Activated naive CD8-positive, alpha-beta T cell treated with anti-CD3 and anti-CD28 coated beads, Interleukin-2, amount 10 ng/mL, durations not matched to agents 7 days and 5 days (primary cell): Measurements from ENCODE around the gene SFMBT1. TPM values are rescaled to one million over a fixed set of nuclear protein-coding genes. Genes with fewer than 3 reads are reported as not detected.
"Not testable (repeated sequence)": the region's sequence is repeated elsewhere in the genome, so short reads cannot be mapped to it uniquely, and the experiment has no call there.

Experiments
- ATAC-seq: fragments of 150-1000 bp; cut with Tn5 transposase; one replicate; pipeline ENCODE4 v1.10.0; 2021; ENCODE audit warnings: low read depth, moderate library complexity
- POLR2A ChIA-PET: fragments of 350-600 bp; sonication (Branson Sonifier 250); formaldehyde crosslinking; loops from one replicate; lab custom pipeline; 2021; ENCODE audit warnings: antibody characterized with exemption; lab: Charles Lee
- DNase-seq: peaks from one replicate; pipeline ENCODE4 v3.0.0; 2021
- H3K27ac Mint-ChIP-seq: one replicate; pipeline ENCODE4 v1.8.0; 2022; ENCODE audit warnings: mild to moderate bottlenecking, mixed read lengths
- H3K27me3 Mint-ChIP-seq: one replicate; pipeline ENCODE4 v1.8.0; 2022; ENCODE audit warnings: mild to moderate bottlenecking, moderate library complexity, mixed read lengths
- H3K36me3 Mint-ChIP-seq: one replicate; pipeline ENCODE4 v1.8.0; 2021; ENCODE audit warnings: mild to moderate bottlenecking, mixed read lengths
- H3K4me1 Mint-ChIP-seq: one replicate; pipeline ENCODE4 v1.8.0; 2021; ENCODE audit warnings: mixed read lengths
- H3K4me3 Mint-ChIP-seq: one replicate; pipeline ENCODE4 v1.8.0; 2022; ENCODE audit warnings: mild to moderate bottlenecking, moderate library complexity, mixed read lengths
- H3K9me3 Mint-ChIP-seq: one replicate; pipeline ENCODE4 v1.8.0; 2021; ENCODE audit warnings: mixed read lengths
- total RNA-seq, 2 experiments: library from RNA; stranded (reverse); gene quantifications; one replicate each; pipeline ENCODE4 v1.2.3, GENCODE V29; 2021

Gene SFMBT1
- total RNA-seq, 2 experiments from 2014 or later = 29.5 to 30.8 TPM

DNA sequence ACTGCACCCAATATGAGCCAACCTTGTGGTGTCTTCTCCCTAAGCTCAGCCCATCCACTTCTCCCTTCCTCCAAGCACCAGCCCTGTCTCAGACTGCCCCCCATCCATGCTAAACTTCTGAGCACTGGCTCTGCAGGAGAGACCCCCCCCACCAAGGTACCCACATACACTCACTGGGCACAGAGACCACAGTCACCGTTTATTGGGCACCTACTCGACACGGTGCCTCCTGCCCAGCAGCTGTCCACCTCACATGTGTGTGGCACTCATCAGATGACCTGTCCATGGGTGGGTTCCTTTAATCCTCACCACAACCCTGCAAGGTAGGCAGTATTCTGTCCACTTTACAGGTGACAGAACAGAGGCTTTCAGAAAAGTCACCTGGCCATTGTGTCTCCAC, 22.3 kb upstream of the SFMBT1 start:
- DNase-seq (peak; percentile 18), ATAC-seq (no peak)
- Mint-ChIP-seq H3K4me1 (peaks cover 11% of the 10 kb centered on the region), H3K27ac (no peak overlapping the region), H3K36me3 (no peaks in the 10 kb centered on the region), H3K4me3 (no peak overlapping the region), H3K9me3 (no peaks in the 10 kb centered on the region), H3K27me3 (peaks cover 11% of the 10 kb centered on the region)
- POLR2A ChIA-PET = no interaction called here

DNA sequence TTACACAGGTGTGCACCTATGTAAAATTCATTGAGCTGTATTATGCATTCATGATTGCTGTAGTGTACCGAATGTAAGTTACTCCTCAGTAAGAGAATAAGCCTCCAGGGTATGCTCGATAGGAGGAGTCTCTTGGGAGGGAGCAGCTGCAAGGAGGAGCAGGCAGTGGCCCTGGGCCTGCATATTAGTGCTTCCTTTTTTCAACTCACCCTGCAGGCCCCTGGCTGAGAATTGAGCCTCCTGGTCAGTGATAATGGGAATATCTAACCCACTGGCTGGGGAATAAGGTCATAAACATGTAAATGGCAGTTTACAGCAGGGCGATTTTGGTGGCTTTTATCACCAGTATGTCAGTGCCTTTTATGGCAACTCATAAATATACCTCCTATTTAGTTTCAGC, 21.7 kb upstream of the SFMBT1 start:
- ATAC-seq (no peak), DNase-seq (peak; percentile 11)
- Mint-ChIP-seq H3K27me3 (peaks cover 14% of the 10 kb centered on the region), H3K4me1 (peaks cover 8% of the 10 kb centered on the region), H3K27ac (no peak overlapping the region), H3K4me3 (no peak overlapping the region), H3K36me3 (no peaks in the 10 kb centered on the region), H3K9me3 (no peaks in the 10 kb centered on the region)
- POLR2A ChIA-PET = no interaction called here

DNA sequence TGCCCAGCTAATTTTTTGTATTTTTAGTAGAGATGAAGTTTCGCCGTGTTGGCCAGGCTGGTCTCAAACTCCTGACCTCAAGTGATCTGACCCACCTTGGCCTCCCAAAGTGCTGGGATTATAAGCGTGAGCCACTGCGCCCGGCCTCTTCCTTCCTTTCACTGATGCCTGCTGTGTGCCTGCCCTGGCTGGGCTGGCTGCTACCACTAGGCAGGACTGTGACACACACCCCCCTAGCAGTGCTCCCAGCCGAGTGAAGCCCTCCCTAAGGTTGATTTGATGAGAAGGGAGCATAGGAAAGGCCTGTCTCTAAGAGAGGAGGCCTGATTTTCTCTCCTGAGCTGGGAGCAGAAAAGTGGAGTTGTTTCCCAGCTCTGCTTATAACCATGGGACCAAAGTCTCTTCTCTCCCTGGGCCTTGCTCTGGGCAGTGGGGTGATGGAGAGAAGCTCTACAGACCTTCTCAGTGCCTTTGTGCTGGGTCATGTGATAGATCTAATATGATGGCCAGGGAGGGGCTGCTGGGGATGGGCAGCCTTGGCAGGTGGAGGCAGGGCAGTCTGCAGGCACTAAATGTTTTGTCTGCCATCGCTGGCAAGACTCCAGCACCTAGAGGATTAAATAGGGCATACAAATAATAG, 20.1 kb upstream of the SFMBT1 start:
- H3K27me3 Mint-ChIP-seq = peaks cover 26% of the 10 kb centered on the region
- H3K9me3 Mint-ChIP-seq = no peaks in the 10 kb centered on the region
- no peak overlapping the region for H3K27ac Mint-ChIP-seq
- H3K36me3 Mint-ChIP-seq = no peaks in the 10 kb centered on the region
- DNase-seq = peak; percentile 9
- peaks cover 3% of the 10 kb centered on the region for H3K4me1 Mint-ChIP-seq
- POLR2A ChIA-PET = no interaction called here
- ATAC-seq = no peak
- no peak overlapping the region for H3K4me3 Mint-ChIP-seq

DNA sequence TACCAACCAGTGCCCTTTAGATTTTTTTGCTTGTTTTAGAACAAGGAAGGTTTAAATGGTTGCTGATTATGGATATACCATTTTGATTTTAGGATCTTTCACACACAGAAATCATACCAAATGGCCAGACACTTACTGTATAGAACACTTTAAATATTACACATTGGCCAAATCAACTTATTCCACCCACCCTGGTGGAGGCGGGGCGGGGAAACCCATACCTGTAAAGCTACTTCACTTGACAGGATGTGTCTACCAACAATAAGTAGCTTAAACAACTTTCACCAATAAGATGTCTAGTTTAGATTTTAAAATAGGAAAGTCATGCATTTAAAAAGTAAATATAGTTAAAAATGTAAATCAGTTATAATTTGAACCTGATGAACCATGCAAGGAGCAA, 17.0 kb upstream of the SFMBT1 start:
- POLR2A ChIA-PET = interaction anchor here (0.6 kb wide), 1 partner anchor 61 kb away, joined by 6 read pairs; no protein-coding TSS in a partner anchor
- DNase-seq (no peak), ATAC-seq (no peak)
- peaks cover 1% of the 10 kb centered on the region for H3K4me1 Mint-ChIP-seq
- no peaks in the 10 kb centered on the region for H3K36me3 Mint-ChIP-seq
- H3K9me3 Mint-ChIP-seq = no peaks in the 10 kb centered on the region
- no peak overlapping the region for H3K4me3 Mint-ChIP-seq
- peaks cover 33% of the 10 kb centered on the region for H3K27me3 Mint-ChIP-seq
- no peak overlapping the region for H3K27ac Mint-ChIP-seq

DNA sequence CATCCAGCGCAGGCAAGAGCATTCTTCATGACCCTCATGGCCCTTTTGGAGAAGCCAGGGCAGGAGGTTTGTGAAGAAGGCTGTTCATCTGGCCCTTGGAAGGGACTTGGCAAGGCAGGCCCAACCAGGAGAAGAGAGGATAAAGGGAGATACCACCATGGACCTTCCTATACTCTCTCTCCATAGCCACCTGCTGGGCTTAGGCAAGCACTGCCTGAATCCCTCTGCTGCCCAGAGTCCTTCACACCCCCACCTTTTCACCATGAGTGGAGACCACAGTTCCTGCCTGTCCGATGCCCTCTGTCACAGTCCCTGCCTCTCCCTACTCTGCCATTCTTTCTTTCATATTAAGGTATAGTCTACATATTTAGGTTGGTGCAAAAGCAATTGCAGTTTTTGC, 10.6 kb upstream of the SFMBT1 start:
- ATAC-seq (no peak), DNase-seq (no peak)
- Mint-ChIP-seq H3K4me1 (no peaks in the 10 kb centered on the region), H3K36me3 (no peaks in the 10 kb centered on the region), H3K4me3 (no peak overlapping the region), H3K27me3 (peaks cover 9% of the 10 kb centered on the region), H3K9me3 (no peaks in the 10 kb centered on the region), H3K27ac (no peak overlapping the region)
- POLR2A ChIA-PET = no interaction called here

DNA sequence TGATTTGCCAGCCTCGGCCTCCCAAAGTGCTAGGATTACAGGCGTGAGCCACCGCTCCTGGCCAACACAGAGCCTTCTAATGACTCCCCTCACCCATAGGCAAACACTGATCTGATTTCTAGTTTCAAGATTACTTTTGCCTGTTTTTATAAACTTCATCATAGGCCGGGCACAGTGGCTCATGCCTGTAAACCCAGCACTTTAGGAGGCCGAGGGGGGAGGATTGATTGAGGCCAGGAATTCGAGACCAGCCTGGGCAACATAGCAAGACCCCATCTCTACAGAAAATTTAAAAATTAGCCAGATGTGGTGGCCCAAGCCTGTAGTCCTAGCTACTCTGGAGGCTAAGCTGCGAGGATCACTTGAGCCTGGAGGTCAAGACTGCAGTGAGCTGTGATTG, 8.4 kb upstream of the SFMBT1 start:
- H3K27ac Mint-ChIP-seq, DNase-seq, ATAC-seq, POLR2A ChIA-PET, H3K4me3 Mint-ChIP-seq, H3K27me3 Mint-ChIP-seq, H3K4me1 Mint-ChIP-seq, H3K36me3 Mint-ChIP-seq, H3K9me3 Mint-ChIP-seq: not testable (repeated sequence)

DNA sequence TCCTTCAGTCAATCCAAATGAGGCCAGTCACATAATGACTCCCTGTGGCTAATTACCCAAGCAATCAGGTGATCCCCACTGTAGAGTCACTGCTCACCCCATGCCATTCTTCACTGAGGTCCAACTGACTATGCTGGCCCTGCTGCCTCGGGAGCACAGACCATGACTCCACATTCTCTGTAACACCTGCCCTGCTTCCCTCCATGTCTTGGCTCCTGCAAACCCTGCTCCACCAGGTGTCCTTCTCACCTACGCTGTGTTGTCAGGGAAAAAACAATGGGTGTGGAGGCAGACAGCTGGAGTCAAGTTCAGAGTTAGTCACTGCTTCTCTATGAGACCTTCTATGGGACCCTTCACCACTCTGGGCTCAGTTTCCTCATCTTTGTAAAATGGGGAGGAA, 6.1 kb upstream of the SFMBT1 start:
- no peak overlapping the region for H3K4me3 Mint-ChIP-seq
- no peak overlapping the region for H3K27ac Mint-ChIP-seq
- H3K36me3 Mint-ChIP-seq = no peaks in the 10 kb centered on the region
- ATAC-seq = no peak
- POLR2A ChIA-PET = no interaction called here
- DNase-seq = no peak
- peaks cover 8% of the 10 kb centered on the region for H3K4me1 Mint-ChIP-seq
- peaks cover 5% of the 10 kb centered on the region for H3K27me3 Mint-ChIP-seq
- H3K9me3 Mint-ChIP-seq = no peaks in the 10 kb centered on the region

DNA sequence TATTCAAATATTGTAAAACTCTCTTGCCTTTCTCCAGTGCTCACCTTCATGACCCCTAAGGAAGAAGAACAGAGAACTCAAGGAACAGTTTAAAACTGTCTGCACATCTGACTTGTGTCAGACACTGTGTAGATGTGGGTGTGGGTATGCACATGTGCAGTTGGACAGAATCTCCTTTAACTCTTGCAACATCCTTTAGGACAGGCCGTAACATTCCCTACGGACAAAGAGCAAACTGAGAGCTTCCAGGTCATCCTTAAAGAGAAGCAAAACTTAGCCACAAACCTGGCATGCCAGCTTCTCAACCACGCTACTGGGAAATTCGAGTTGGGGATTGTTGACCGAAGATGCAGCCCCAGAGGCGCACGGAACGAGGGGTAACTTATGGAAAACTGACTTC, 4.1 kb upstream of the SFMBT1 start:
- H3K4me3 Mint-ChIP-seq = no peak overlapping the region
- ATAC-seq (no peak), DNase-seq (no peak)

DNA sequence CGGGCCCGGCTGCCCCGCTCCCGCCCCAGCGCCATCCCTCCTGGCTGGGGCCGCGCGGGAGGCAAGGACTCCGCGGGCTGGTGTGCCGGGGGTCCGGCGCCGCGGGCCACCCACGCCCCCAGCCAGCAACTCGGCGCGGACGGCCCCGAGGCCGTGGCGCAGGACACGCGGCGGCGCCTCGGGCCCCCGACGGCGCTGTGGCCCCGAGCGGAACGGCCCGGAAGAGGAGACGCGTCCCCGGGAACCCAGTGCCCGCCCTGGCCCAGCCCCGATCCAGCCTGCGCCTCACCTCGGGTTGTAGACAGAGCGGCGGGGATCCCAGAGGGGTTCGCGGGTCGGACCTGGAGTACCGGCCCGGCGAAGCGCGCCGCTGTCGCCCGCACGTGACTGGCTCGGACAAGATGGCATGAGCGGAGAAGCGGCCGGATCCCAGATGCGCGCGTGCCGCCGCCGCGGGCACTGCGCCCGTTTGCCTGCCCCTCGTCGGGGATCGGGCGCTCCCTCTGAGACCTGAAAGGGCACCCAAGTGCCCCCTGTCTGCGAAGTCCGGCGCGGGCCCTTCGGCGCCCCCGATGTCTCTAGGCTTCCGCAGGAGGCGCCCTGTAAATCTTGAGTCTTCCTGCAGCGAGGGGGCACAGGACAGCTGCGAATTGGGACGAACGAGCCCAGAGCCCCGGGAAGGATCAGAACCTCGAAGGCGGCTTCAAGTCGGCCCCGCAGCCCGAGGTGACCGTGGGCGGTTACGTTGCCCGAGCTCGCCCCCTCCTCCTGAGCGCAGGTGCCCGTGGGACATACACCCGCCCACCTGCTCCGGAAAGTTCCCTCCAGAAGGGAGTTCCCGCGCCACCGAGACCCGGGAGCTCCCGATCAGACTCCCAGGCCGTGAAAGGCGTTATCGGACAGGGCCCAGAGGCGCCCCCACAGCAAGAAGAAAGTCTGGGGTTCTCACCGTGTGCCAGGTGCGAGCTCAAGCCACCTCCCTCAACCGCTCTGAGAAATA, 598 bp upstream of the SFMBT1 start:
- Mint-ChIP-seq H3K9me3 (no peaks in the 10 kb centered on the region), H3K27me3 (peaks cover 5% of the 10 kb centered on the region), H3K4me1 (peaks cover 25% of the 10 kb centered on the region), H3K36me3 (no peaks in the 10 kb centered on the region), H3K27ac (peak overlapping the region; percentile 80), H3K4me3 (peak overlapping the region; percentile 87)
- POLR2A ChIA-PET = interaction anchor here (0.5 to 2.2 kb wide), 13 partner anchors 15 to 441 kb away, joined by 3 to 8 read pairs (median 4); partner anchors contain the start of genes GNL3 and PBRM1
- DNase-seq = peak; percentile 77
- peak; percentile 59 for ATAC-seq

More for the DNA sequence above, 4.1 kb upstream of the SFMBT1 start:
- Mint-ChIP-seq H3K27ac (no peak overlapping the region), H3K36me3 (no peaks in the 10 kb centered on the region), H3K27me3 (peaks cover 5% of the 10 kb centered on the region), H3K9me3 (no peaks in the 10 kb centered on the region), H3K4me1 (peaks cover 8% of the 10 kb centered on the region)
- POLR2A ChIA-PET = interaction anchor here (0.6 kb wide), 1 partner anchor 14 kb away, joined by 3 read pairs; no protein-coding TSS in a partner anchor

DNA sequence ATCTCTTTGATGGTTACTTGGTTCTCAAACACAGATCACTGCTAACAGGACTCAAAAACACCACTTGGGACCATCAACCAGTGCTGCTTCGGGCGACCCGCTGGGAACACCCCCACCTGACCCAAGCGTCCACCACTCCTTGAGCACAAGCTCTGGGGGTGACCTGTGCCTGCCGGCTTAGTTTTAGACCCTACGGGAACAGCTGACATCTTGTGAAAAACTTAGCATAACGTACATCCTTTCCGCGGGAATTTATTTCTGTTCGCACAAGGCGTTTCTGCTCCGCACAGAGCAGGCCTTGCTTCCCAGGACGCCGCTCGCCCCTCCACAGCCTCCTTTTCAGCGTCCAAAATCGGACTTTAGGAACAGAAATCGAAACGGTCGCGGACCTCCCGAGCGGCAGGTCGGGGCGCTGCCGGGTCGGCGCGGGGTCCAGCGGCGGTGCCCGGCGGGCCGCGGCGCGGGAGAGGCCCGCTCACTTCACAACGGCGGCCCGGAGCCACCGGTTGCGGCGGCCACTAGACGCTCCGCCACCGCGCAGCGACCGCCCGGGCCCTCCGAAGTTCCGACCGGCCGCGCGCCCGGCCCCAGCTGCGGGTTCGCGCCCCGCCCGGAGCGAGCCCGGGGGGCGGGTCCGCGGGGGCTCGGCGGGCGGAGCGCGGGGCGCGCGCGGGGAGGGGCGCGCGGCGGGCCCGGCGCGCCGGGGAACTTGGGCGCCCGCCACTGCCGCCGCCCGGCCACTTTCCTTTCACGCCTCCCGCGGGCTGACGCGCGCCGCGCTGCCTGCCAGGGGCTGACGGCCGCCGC, 959 bp downstream of the SFMBT1 start:
- DNase-seq (peak; percentile 81), ATAC-seq (peak; percentile 29)
- peaks cover 3% of the 10 kb centered on the region for H3K36me3 Mint-ChIP-seq
- peaks cover 31% of the 10 kb centered on the region for H3K4me1 Mint-ChIP-seq
- POLR2A ChIA-PET = interaction anchor here (0.6 to 2.2 kb wide), 14 partner anchors 12 to 360 kb away, joined by 3 to 8 read pairs (median 4); partner anchors contain the start of genes GNL3 and PBRM1
- peaks cover 5% of the 10 kb centered on the region for H3K27me3 Mint-ChIP-seq
- peak overlapping the region; percentile 95 for H3K27ac Mint-ChIP-seq
- peak overlapping the region; percentile 92 for H3K4me3 Mint-ChIP-seq
- no peaks in the 10 kb centered on the region for H3K9me3 Mint-ChIP-seq

DNA sequence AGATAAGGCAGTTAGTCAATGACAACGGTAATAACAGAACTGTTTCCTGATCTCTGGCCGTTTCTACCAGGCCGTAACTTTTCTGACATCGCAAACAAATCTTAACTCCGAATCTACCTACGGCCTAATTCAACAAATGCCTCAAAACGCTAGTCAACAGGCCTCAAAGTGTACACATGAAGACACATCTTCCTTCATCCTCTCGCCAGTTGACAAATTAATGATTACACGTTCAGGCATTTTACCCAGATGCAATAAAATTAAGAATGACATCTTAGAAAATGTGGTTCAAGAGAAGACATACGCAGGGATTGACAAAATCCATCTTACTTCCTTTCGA, 1.5 kb downstream of the SFMBT1 start:
- H3K4me1 Mint-ChIP-seq = peaks cover 32% of the 10 kb centered on the region

DNA sequence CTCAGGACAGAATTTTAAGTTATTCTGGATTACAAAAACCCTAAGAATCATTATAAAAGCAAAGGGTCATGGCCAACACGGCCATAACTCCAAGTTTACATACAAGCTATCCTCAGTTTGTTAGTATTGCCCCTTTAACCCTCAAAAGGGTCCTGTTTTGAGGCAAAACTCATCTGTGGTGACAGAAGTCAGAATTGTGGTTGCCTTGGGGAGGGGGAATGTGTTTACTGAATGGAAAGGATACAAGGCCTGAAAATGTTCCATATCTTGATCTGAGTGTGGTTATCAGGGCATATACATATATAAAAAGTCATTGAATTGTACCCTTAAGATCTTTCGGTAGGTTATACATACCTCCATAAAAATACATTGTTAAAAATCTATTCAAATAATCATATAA, 2.1 kb downstream of the SFMBT1 start:
- peaks cover 2% of the 10 kb centered on the region for H3K27me3 Mint-ChIP-seq
- peaks cover 38% of the 10 kb centered on the region for H3K4me1 Mint-ChIP-seq
- peak overlapping the region; percentile 15 for H3K27ac Mint-ChIP-seq
- POLR2A ChIA-PET = interaction anchor here (1.0 kb wide), 1 partner anchor 17 kb away, joined by 3 read pairs; no protein-coding TSS in a partner anchor
- H3K36me3 Mint-ChIP-seq = peaks cover 4% of the 10 kb centered on the region
- ATAC-seq = no peak
- no peak for DNase-seq
- no peaks in the 10 kb centered on the region for H3K9me3 Mint-ChIP-seq
- peak overlapping the region; percentile 92 for H3K4me3 Mint-ChIP-seq

More for the DNA sequence above, 1.5 kb downstream of the SFMBT1 start:
- POLR2A ChIA-PET = interaction anchor here (0.6 to 1.0 kb wide), 5 partner anchors 11 to 303 kb away, joined by 3 to 8 read pairs (median 3); no protein-coding TSS in a partner anchor
- DNase-seq (no peak), ATAC-seq (no peak)
- peak overlapping the region; percentile 95 for H3K27ac Mint-ChIP-seq
- H3K9me3 Mint-ChIP-seq = no peaks in the 10 kb centered on the region
- H3K4me3 Mint-ChIP-seq = peak overlapping the region; percentile 92
- peaks cover 3% of the 10 kb centered on the region for H3K36me3 Mint-ChIP-seq
- peaks cover 5% of the 10 kb centered on the region for H3K27me3 Mint-ChIP-seq

DNA sequence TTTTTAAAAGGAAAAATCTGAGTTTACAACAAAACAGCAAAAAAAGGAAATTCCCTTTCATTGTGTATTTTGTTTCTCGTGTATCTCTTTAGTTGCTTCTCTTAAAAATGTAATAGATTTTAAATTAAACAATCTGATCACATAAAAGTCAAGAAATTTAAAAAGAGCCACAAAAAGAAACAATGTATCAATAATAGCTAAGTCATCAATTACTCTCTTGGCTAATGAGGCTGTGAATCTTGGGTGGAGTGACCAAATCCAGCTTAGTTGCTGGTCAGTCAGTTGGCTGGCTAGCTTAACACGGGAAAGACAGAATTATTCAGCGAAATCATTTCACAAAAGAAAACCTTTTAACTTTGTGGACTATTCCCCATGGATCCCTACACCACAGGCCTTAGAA, 3.2 kb downstream of the SFMBT1 start:
- no peaks in the 10 kb centered on the region for H3K27me3 Mint-ChIP-seq
- POLR2A ChIA-PET = no interaction called here
- H3K4me1 Mint-ChIP-seq = peaks cover 42% of the 10 kb centered on the region
- DNase-seq (no peak), ATAC-seq (no peak)
- no peaks in the 10 kb centered on the region for H3K9me3 Mint-ChIP-seq
- peak overlapping the region; percentile 11 for H3K4me3 Mint-ChIP-seq
- H3K27ac Mint-ChIP-seq = no peak overlapping the region
- peaks cover 4% of the 10 kb centered on the region for H3K36me3 Mint-ChIP-seq
